ENCODE data around the gene NIPAL3.

The NIPAL3 gene

DNA sequence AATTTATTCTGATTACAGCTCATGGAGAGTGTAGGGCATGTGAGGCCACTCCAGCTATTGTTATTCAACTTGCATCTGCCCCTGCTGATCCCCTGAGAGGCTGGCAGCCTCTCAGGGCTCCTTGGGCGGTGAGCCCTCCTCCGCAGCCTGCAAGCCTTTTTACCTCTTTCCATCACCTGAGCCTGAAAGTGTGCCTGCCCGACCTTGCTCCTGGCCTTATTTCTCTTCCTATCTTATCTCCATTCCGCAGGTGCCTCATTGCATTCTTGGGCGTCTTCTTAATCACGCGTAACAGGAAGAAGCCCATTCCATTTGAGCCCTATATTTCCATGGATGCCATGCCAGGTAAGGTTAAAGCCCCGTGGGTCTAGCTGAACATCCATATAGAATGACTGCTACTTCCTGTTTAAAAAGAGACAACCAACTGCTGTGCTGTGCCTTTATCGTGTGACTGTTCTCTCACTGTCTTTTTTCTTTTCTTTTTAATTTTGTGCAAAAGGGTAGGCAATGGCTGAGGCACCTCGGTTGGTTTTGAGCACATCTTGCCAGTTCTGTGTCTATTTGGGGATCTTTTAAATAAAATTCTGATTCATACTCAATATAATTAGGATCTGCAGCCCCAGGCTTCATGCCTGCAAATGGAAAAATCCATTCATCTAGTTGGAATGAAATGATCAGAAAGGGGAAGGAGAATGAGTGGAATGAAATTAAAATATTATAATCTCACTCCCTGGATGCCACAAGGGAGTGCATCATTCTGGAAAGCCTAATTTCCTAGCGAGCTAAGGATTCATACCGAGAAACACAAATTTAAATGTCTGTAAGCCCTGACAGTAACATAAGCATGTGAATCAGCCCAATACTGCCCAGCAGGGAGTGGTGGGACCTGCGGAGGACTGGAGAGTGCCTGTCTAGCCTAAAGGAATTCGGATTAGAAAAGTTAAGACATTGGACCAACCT, 48.5 kb downstream of the NIPAL3 start:
- TF ChIP-seq, protein P1, sequence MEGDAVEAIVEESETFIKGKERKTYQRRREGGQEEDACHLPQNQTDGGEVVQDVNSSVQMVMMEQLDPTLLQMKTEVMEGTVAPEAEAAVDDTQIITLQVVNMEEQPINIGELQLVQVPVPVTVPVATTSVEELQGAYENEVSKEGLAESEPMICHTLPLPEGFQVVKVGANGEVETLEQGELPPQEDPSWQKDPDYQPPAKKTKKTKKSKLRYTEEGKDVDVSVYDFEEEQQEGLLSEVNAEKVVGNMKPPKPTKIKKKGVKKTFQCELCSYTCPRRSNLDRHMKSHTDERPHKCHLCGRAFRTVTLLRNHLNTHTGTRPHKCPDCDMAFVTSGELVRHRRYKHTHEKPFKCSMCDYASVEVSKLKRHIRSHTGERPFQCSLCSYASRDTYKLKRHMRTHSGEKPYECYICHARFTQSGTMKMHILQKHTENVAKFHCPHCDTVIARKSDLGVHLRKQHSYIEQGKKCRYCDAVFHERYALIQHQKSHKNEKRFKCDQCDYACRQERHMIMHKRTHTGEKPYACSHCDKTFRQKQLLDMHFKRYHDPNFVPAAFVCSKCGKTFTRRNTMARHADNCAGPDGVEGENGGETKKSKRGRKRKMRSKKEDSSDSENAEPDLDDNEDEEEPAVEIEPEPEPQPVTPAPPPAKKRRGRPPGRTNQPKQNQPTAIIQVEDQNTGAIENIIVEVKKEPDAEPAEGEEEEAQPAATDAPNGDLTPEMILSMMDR (IDR thresholded peaks at IDR 0.05; ENCODE audit: insufficient read depth, low read length, missing control alignments): no peak
- no peak overlapping the region for H3K4me3 ChIP-seq (ENCODE audit: low read depth, low read length)
- ChIA-PET CTCF (interaction anchor here (0.9 to 2.4 kb wide), 7 partner anchors 13 to 314 kb away, joined by 3 to 5 read pairs (median 3); partner anchors contain the start of gene NIPAL3), POLR2A (interaction anchor here (0.6 to 1.7 kb wide), 5 partner anchors 40 to 94 kb away, joined by 3 to 4 read pairs (median 3); no protein-coding TSS in a partner anchor)
- peak; percentile 45 for DNase-seq (ENCODE audit: low read depth, low spot score)

DNA sequence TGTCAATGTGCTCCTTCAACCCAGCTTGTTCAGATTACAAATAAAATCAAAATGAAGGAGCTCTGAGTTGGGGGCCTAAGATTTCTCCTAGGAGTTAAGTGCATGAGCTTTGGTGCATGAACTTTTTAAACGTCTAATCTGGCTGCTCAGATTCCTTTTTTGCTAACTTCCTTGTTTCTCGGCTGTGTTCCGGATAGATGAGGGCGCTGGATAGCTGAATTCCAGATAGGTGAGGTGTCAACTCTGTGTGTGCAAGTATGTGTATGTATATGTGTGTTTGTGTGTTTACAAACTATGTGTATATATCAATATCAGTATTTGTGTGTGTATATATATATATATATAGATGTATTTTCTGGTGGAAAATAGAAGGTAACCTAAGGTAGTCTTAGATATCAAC, 49.5 kb downstream of the NIPAL3 start:
- ChIA-PET CTCF (interaction anchor here (1.0 to 1.8 kb wide), 4 partner anchors 12 to 263 kb away, joined by 3 read pairs; no protein-coding TSS in a partner anchor), POLR2A (interaction anchor here (0.7 kb wide), 1 partner anchor 39 kb away, joined by 3 read pairs; no protein-coding TSS in a partner anchor)
- no peak overlapping the region for H3K4me3 ChIP-seq (ENCODE audit: low read depth, low read length)
- no peak for DNase-seq (ENCODE audit: low read depth, low spot score)
- TF ChIP-seq, protein P1 (IDR thresholded peaks at IDR 0.05; ENCODE audit: insufficient read depth, low read length, missing control alignments): no peak

DNA sequence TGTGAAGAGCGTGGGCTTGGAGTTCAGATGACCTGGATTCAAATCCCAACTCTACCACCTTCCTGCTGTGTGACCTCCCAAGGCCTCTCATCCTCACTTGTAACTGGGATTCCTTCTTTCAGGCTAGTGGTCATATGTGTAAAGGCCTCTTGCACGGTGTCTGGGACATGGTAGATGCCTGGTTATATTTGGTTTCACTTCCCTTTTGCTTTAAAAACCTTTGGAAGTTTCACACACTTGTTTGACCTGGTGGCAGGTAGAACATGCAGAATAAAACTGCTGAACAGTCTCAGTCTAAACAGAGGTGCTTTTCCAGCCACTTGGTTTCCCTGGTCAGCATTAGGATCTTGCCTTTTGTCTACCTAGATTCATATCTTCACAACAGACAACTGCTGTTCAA, 50.0 kb downstream of the NIPAL3 start:
- DNase-seq (ENCODE audit: low read depth, low spot score): no peak
- POLR2A ChIA-PET: no interaction called here
- H3K4me3 ChIP-seq (ENCODE audit: low read depth, low read length): no peak overlapping the region
- TF ChIP-seq, protein P1 (IDR thresholded peaks at IDR 0.05; ENCODE audit: insufficient read depth, low read length, missing control alignments): no peak
- CTCF ChIA-PET: interaction anchor here (1.0 to 1.8 kb wide), 3 partner anchors 11 to 264 kb away, joined by 3 read pairs; partner anchors contain the start of gene NIPAL3

DNA sequence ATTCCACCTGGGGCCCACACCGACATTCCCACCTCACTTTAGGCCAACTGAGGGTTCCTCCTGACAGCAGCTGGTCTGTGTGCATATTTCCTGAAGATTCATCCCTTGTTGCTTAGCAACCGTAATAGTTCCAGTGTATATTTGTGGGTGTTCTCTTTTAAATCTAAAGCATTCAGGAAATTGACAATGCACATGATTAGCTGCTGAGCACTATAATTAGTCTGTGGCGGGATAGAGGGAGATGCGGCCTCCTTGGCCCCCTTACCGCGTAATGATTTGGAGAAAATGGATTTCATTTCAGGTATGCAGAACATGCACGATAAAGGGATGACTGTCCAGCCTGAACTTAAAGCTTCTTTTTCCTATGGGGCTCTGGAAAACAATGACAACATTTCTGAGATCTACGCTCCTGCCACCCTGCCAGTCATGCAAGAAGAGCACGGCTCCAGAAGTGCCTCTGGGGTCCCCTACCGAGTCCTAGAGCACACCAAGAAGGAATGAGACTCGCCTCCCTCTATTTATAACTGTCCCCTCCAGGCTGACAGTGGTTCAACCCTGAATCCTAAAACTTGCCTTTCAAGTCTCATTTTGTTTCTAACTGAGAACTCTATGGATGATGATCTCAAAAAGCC, 53.2 kb downstream of the NIPAL3 start:
- TF ChIP-seq, protein P1 (IDR thresholded peaks at IDR 0.05; ENCODE audit: insufficient read depth, low read length, missing control alignments): no peak
- POLR2A ChIA-PET: no interaction called here
- CTCF ChIA-PET: no interaction called here
- DNase-seq (ENCODE audit: low read depth, low spot score): no peak
- no peak overlapping the region for H3K4me3 ChIP-seq (ENCODE audit: low read depth, low read length)

DNA sequence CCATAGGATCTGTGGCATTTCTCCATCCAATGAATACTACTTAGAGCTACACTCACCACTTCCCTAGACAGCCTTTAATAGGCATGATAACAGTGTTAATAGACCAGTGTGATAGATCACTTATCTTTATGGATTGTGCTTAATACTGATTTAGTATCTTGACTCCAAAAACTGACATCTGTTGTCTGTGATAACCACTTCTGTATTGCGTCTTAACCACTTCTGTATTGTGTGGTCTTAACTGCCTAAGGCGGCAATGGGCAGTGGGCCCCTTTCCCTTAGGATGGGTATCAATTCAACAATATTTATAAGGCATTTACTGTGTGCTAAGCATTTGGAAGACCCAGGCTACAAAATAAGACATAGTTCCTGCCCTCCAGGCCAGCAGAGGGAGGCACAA, 55.0 kb downstream of the NIPAL3 start:
- DNase-seq (ENCODE audit: low read depth, low spot score): no peak
- no peak overlapping the region for H3K4me3 ChIP-seq (ENCODE audit: low read depth, low read length)
- CTCF ChIA-PET: interaction anchor here (1.2 kb wide), 1 partner anchor 56 kb away, joined by 3 read pairs; no protein-coding TSS in a partner anchor
- POLR2A ChIA-PET: no interaction called here
- TF ChIP-seq, protein P1 (IDR thresholded peaks at IDR 0.05; ENCODE audit: insufficient read depth, low read length, missing control alignments): no peak
